Measurements from ENCODE around the gene GAST.
A peak's percentile ranks its signal among the peaks of the same experiment; 100 is the strongest.
"Not testable (repeated sequence)": the region's sequence is repeated elsewhere in the genome, so short reads cannot be mapped to it uniquely, and the experiment has no call there.

Gene GAST, protein sequence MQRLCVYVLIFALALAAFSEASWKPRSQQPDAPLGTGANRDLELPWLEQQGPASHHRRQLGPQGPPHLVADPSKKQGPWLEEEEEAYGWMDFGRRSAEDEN

DNA sequence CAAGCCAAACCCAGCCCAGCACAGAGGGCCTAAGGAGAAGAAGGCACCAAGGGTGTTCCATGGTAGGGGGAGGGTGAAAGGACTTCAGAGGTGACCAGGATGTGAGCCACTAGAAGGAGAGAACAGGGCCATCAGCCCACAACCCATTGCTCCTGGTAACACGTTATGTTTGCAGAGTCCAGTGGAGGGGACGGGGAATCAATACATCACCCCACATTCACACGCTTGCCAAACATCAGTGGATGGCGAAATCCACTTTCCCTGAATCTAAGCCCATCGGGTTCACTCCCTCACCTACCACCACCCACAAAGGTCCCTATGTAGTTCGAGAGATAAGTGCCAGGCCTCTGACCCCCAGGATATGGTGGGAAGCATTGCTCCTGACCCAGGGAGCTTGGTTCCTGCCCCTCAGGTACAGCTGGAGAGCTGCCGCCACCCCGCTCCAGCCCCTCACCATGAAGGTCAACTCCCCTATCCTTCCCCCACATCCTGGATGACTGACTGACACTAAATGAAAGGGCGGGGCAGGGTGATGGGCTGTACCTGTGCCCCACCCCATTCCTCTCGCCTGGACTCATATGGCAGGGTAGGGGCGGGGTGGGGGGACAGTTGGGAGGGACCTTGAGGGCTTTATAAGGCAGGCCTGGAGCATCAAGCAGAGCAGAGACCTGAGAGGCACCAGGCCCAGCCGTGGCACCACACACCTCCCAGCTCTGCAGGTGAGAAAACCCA lies at the start of gene GAST:
Gene GAST (plus strand): TSS at position 663 of the 732 bp plus-strand sequence. CDS start 3,106 bp downstream, outside the sequence.
- no peak for DNase-seq (ENCODE audit: low read depth, low spot score)

DNA sequence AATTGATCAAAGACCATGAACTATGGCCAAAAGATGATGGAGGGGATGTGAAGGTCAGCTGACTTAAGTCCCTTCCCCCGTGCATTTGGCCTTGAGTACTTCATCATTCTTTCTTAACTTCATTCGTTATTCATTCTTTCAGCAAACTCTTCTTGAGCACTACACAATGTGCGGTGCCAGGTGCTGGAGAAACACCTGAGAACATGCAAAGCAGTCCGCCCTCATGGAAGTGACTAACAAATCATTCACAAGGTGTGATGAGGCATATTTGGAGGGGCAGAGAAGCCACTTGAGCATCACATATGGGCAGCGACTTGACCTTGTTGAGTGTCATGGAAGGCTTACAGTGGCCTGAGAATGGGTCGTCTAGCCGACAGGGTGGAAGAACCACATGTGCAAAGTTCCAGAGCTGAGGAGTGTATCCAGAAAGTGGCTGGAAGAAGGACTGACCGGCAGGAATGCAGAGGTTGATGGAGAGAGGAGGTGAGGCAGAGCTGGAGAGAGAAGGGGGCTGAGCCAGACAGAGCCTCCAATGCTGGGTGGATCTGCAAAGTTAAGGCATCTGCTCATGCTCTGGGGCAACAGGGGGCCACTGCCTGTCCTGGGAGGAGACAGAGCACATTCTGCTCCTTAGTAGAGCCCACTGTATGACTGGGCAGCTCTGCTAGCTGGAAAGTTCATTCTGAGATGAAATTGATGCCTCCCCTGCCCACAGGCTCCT lies 48.5 kb upstream of the GAST start:
- DNase-seq (ENCODE audit: low read depth, low spot score), result no peak

DNA sequence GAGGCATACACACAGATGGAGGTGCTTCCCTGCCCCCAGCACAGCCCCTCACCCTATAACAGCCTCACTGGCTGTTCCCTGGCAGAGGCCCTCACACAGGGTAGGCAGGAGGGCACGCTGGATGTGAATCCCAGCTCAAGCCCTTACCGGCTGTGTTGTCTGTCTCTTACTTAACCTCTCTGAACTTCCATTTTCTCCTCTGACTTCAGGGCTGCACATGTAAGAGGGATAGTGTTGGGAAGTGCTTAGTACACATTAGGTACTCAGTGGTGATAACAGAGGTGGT lies 48.0 kb upstream of the GAST start:
- no peak for DNase-seq (ENCODE audit: low read depth, low spot score)

DNA sequence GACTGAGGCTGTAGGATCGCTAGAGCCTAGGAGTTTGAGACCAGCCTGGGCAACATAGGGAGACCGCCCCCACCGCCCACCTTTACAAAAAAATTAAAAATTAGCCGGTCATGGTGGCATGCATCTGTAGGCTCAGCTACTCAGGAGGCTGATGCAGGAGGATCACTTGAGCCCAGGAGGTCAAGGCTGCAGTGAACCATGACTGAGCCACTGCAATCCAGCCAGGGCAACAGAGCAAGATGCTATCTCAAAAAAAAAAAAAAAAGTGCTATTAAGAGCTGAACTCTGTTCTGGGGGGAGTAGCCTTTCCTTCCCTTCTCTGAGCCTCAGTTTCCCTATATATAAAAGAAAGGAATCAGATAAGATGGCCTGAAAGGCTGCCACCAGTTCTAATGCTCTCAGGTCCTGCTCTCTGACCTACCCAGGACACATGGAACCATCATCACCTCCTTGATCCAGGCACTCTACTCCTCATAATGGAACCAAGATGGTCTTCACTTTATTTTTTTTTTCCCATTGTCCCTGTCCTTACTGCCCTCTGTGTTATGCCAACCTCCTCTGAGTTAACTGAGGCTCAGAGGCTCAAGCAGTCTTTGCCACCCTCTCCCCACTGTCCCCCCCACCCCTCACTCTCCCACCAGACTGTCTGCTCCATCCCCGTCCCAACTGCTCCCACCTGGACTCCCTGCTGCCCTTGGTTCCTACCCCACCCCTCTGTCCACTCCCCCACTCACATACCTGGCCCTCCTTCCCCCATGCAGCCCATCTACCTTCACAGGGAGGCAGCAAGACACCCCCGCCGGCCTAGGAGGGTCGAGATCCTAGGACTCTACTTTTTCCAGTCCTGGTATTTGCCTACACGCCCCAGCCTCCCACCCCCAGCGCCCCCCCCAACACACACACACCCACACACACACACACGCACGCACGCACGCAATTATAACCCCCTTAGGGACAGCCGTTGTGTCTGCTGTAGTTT lies 47.3 kb upstream of the GAST start:
- no peak for DNase-seq (ENCODE audit: low read depth, low spot score)

DNA sequence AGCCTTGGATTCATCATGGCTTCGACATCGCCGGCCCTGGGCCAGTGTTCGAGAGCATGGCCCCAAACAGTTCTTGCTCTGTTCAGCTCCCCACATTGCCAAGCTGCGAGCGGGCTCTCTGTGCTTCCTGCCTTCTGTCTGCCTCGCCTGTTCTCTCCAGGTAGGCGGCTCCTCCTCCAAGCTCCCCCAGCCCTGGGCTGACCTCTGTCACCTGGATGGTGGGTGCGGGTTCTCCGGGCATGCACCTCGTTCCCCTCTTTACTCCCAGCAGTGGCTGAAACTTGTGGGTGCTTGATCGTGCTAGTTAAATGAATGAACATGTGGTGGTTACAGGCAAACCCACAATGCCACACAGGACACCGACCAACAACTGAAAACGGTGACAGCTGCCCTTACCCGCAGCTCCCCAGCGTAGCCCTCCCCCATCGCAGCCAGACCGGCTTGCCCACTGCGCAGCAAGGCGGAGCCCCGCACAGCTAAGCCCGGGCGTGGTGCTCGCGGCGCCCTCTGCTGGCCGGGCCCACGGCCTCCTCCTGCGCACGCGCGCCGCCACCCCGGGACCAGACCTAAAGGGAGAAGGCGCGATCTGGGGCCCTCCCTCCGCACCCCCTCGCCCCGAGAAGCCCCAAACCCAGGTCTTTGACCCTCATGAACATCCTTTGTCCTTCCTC lies 46.4 kb upstream of the GAST start:
- DNase-seq (ENCODE audit: low read depth, low spot score), result peak; percentile 86

DNA sequence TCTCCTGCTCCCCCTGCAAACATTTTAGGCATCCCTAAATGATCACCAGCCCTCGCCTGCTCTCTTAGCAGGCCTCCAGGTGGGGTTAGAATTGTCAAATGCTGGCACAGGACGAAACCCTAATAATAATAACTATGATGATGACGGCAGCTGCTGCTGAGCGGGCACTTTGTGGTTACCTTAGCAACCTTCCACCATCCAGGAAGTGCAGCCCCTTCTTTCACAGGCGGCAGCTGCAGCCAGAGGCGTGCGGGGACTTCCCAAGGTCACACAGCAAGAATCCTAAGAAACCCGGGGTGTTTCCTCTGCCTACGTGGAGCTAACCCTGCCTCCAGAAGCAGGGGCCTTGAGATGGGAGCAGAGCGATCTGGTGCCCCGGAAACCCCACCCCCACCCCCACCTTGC lies 45.9 kb upstream of the GAST start:
- DNase-seq (ENCODE audit: low read depth, low spot score), result no peak

- DNase-seq (ENCODE audit: low read depth, low spot score), result peak; percentile 90
Observed at GRCh38 chr17:41666708-41667279, 45.3 kb upstream of the GAST start.

- DNase-seq (ENCODE audit: low read depth, low spot score), result no peak
Observed at GRCh38 chr17:41667280-41668041, 44.7 kb upstream of the GAST start.

- DNase-seq (ENCODE audit: low read depth, low spot score), result no peak
Observed at GRCh38 chr17:41672153-41672552, 40.0 kb upstream of the GAST start.

GRCh38 chr17:41675157-41676057 lies 36.7 kb upstream of the GAST start:
- DNase-seq (ENCODE audit: low read depth, low spot score), result not testable (repeated sequence)

GRCh38 chr17:41676058-41676419 lies 36.1 kb upstream of the GAST start:
- no peak for DNase-seq (ENCODE audit: low read depth, low spot score)

DNA sequence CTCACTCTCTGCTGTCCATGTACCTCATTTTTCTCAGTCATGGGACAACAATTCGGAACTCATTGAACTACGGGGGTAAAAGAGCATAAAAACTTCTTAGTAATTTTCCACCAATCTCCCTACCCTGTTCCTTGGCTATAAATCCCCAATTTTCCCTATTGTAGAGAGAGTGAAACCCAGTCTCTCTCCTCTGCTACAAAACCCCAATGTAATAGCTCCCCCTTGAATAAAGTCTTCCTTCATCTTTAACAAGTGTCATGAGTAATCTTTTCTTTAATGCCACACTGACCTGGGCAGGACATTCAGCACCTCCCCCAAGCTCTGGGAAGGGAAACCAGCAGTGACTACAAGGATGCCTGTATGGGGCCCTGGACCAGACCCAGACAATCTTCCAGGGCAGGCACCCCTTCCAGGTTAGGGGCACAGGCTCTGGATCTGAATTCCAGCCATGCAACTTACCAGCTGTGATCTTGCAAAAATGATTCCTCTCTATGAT lies 33.7 kb upstream of the GAST start:
- no peak for DNase-seq (ENCODE audit: low read depth, low spot score)

DNA sequence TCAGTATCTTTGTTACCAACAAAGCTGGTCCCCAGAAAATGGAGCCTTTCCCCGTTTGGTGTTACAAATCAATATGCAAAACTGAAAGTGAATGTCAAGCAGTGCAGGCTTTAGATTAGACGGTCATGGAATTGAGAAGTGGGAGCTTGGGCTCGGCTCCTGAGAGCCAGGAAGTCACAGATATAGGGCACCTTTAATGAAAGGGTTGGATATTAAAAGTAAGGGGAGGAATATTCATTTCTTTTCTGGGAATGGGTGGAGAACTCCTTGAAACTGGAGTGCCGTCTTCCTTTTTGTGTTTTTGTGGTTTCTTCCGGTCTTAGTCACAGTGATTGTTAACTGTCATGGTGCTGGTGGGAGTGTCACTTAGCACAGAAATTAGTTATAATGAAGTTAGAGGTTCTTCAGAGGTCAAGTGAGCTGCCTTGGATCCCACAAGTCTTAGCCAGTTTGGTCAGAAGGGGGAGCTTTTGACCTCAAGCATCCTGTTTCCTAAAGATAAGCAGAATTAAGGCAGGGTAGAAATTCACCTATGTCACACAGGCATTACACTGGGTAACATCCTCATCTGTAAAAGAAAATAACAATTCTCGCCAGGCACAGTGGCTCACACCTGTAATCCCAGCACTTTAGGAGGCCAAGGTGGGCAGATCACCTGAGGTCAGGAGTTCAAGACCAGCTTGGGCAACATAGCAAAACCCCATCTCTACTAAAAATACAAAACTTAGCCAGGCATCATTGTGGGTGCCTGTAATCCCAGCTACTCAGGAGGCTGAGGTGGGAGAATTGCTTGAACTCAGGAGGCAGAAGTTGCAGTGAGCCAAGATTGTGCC lies 33.0 kb upstream of the GAST start:
- DNase-seq (ENCODE audit: low read depth, low spot score), result no peak

GRCh38 chr17:41679740-41680425 lies 32.2 kb upstream of the GAST start:
- no peak for DNase-seq (ENCODE audit: low read depth, low spot score)

- no peak for DNase-seq (ENCODE audit: low read depth, low spot score)
Observed at GRCh38 chr17:41680426-41681040, 31.6 kb upstream of the GAST start.

GRCh38 chr17:41681776-41682175 lies 30.4 kb upstream of the GAST start:
- no peak for DNase-seq (ENCODE audit: low read depth, low spot score)

GRCh38 chr17:41682631-41683030 lies 29.5 kb upstream of the GAST start:
- no peak for DNase-seq (ENCODE audit: low read depth, low spot score)
